ENCODE data around the gene MDC1.

MDC1 gene

GRCh38 chr6:30738532-30738931, 21.5 kb upstream of the MDC1 start:
- Histone ChIP-seq H3K9ac (ENCODE audit: insufficient read length, low read depth) (no peak overlapping the region), H3K4me3 (ENCODE audit: insufficient read length, low read depth) (no peak overlapping the region), H3K36me3 (ENCODE audit: insufficient read depth, insufficient read length, low read length) (peaks cover 68% of the 10 kb centered on the region), H3K27me3 (ENCODE audit: insufficient read depth, insufficient read length) (no peaks in the 10 kb centered on the region), H3K9me3 (ENCODE audit: insufficient read depth, low read length) (no peaks in the 10 kb centered on the region), H3K4me1 (ENCODE audit: insufficient read depth, insufficient read length) (peaks cover 4% of the 10 kb centered on the region)
- no peak for DNase-seq (ENCODE audit: low read depth, low spot score)
- no peak for TF ChIP-seq ZNF274 (IDR thresholded peaks at IDR 0.05; ENCODE audit: low read depth, low read length)
- TF ChIP-seq SUZ12 (IDR thresholded peaks at IDR 0.05; ENCODE audit: extremely low read depth, insufficient read depth, insufficient read length) = no peak
- TF ChIP-seq YY1 (IDR thresholded peaks at IDR 0.05; ENCODE audit: insufficient read depth, insufficient read length) = no peak

GRCh38 chr6:30735668-30736314, 18.7 kb upstream of the MDC1 start:
- Histone ChIP-seq H3K9me3 (ENCODE audit: insufficient read depth, low read length) (no peaks in the 10 kb centered on the region), H3K9ac (ENCODE audit: insufficient read length, low read depth) (no peak overlapping the region), H3K27me3 (ENCODE audit: insufficient read depth, insufficient read length) (no peaks in the 10 kb centered on the region), H3K4me1 (ENCODE audit: insufficient read depth, insufficient read length) (peaks cover 4% of the 10 kb centered on the region), H3K36me3 (ENCODE audit: insufficient read depth, insufficient read length, low read length) (peaks cover 67% of the 10 kb centered on the region), H3K4me3 (ENCODE audit: insufficient read length, low read depth) (no peak overlapping the region)
- DNase-seq (ENCODE audit: low read depth, low spot score) = no peak
- TF ChIP-seq YY1 (IDR thresholded peaks at IDR 0.05; ENCODE audit: insufficient read depth, insufficient read length) = no peak
- TF ChIP-seq SUZ12 (IDR thresholded peaks at IDR 0.05; ENCODE audit: extremely low read depth, insufficient read depth, insufficient read length) = no peak
- TF ChIP-seq ZNF274 (IDR thresholded peaks at IDR 0.05; ENCODE audit: low read depth, low read length) = no peak

GRCh38 chr6:30732237-30732943, 15.3 kb upstream of the MDC1 start:
- DNase-seq (ENCODE audit: low read depth, low spot score) = no peak
- no peak overlapping the region for H3K4me3 ChIP-seq (ENCODE audit: insufficient read length, low read depth)
- TF ChIP-seq SUZ12 (IDR thresholded peaks at IDR 0.05; ENCODE audit: extremely low read depth, insufficient read depth, insufficient read length) = no peak
- no peak for TF ChIP-seq YY1 (IDR thresholded peaks at IDR 0.05; ENCODE audit: insufficient read depth, insufficient read length)
- TF ChIP-seq ZNF274 (IDR thresholded peaks at IDR 0.05; ENCODE audit: low read depth, low read length) = no peak
- peaks cover 63% of the 10 kb centered on the region for H3K36me3 ChIP-seq (ENCODE audit: insufficient read depth, insufficient read length, low read length)
- no peaks in the 10 kb centered on the region for H3K9me3 ChIP-seq (ENCODE audit: insufficient read depth, low read length)
- H3K9ac ChIP-seq (ENCODE audit: insufficient read length, low read depth) = no peak overlapping the region
- no peaks in the 10 kb centered on the region for H3K27me3 ChIP-seq (ENCODE audit: insufficient read depth, insufficient read length)
- H3K4me1 ChIP-seq (ENCODE audit: insufficient read depth, insufficient read length) = peaks cover 6% of the 10 kb centered on the region

- Histone ChIP-seq H3K36me3 (ENCODE audit: insufficient read depth, insufficient read length, low read length) (peaks cover 59% of the 10 kb centered on the region), H3K9ac (ENCODE audit: insufficient read length, low read depth) (peak overlapping the region; percentile 32), H3K4me1 (ENCODE audit: insufficient read depth, insufficient read length) (peaks cover 6% of the 10 kb centered on the region), H3K27me3 (ENCODE audit: insufficient read depth, insufficient read length) (no peaks in the 10 kb centered on the region), H3K4me3 (ENCODE audit: insufficient read length, low read depth) (no peak overlapping the region), H3K9me3 (ENCODE audit: insufficient read depth, low read length) (no peaks in the 10 kb centered on the region)
- DNase-seq (ENCODE audit: low read depth, low spot score) = no peak
- TF ChIP-seq SUZ12 (IDR thresholded peaks at IDR 0.05; ENCODE audit: extremely low read depth, insufficient read depth, insufficient read length) (no peak), ZNF274 (IDR thresholded peaks at IDR 0.05; ENCODE audit: low read depth, low read length) (no peak), YY1 (IDR thresholded peaks at IDR 0.05; ENCODE audit: insufficient read depth, insufficient read length) (no peak)
These were observed 13.7 kb upstream of the MDC1 start for GRCh38 chr6:30730601-30731435.

- no peaks in the 10 kb centered on the region for H3K9me3 ChIP-seq (ENCODE audit: insufficient read depth, low read length)
- no peaks in the 10 kb centered on the region for H3K27me3 ChIP-seq (ENCODE audit: insufficient read depth, insufficient read length)
- no peak overlapping the region for H3K9ac ChIP-seq (ENCODE audit: insufficient read length, low read depth)
- peaks cover 69% of the 10 kb centered on the region for H3K36me3 ChIP-seq (ENCODE audit: insufficient read depth, insufficient read length, low read length)
- DNase-seq (ENCODE audit: low read depth, low spot score) = no peak
- TF ChIP-seq YY1 (IDR thresholded peaks at IDR 0.05; ENCODE audit: insufficient read depth, insufficient read length) = no peak
- no peak for TF ChIP-seq ZNF274 (IDR thresholded peaks at IDR 0.05; ENCODE audit: low read depth, low read length)
- no peak for TF ChIP-seq SUZ12 (IDR thresholded peaks at IDR 0.05; ENCODE audit: extremely low read depth, insufficient read depth, insufficient read length)
- H3K4me1 ChIP-seq (ENCODE audit: insufficient read depth, insufficient read length) = peaks cover 9% of the 10 kb centered on the region
- H3K4me3 ChIP-seq (ENCODE audit: insufficient read length, low read depth) = no peak overlapping the region
These were observed 11.0 kb upstream of the MDC1 start for GRCh38 chr6:30727920-30728553.

GRCh38 chr6:30726506-30727413, 9.7 kb upstream of the MDC1 start:
- no peaks in the 10 kb centered on the region for H3K27me3 ChIP-seq (ENCODE audit: insufficient read depth, insufficient read length)
- no peak overlapping the region for H3K4me3 ChIP-seq (ENCODE audit: insufficient read length, low read depth)
- peaks cover 9% of the 10 kb centered on the region for H3K4me1 ChIP-seq (ENCODE audit: insufficient read depth, insufficient read length)
- no peak overlapping the region for H3K9ac ChIP-seq (ENCODE audit: insufficient read length, low read depth)
- DNase-seq (ENCODE audit: low read depth, low spot score) = no peak
- TF ChIP-seq ZNF274 (IDR thresholded peaks at IDR 0.05; ENCODE audit: low read depth, low read length) (no peak), SUZ12 (IDR thresholded peaks at IDR 0.05; ENCODE audit: extremely low read depth, insufficient read depth, insufficient read length) (no peak), YY1 (IDR thresholded peaks at IDR 0.05; ENCODE audit: insufficient read depth, insufficient read length) (no peak)
- H3K36me3 ChIP-seq (ENCODE audit: insufficient read depth, insufficient read length, low read length) = peaks cover 72% of the 10 kb centered on the region
- H3K9me3 ChIP-seq (ENCODE audit: insufficient read depth, low read length) = no peaks in the 10 kb centered on the region

Data from NT2/D1 (cell line).